HTERT RPE-1 (cell line): ENCODE results near the gene NRG2.

Experiments used
- in situ Hi-C: fragments of 300-500 bp; cut with MboI; formaldehyde crosslinking; loops from 4 replicates; pipeline ENCODE4 v1.14.3; 2020; ENCODE audit warnings: low sequenced_read_pairs

The NRG2 gene

GRCh38 chr5:140041492-140042392 lies 1.4 kb downstream of the NRG2 start:
- in situ Hi-C loops, result no loop called here

- in situ Hi-C loops, result no loop called here
Measured at GRCh38 chr5:140041099-140041491, 2.0 kb downstream of the NRG2 start.

GRCh38 chr5:140040358-140040757 lies 2.7 kb downstream of the NRG2 start:
- in situ Hi-C loops, result no loop called here

GRCh38 chr5:140039561-140039960 lies 3.5 kb downstream of the NRG2 start:
- in situ Hi-C loops, result no loop called here

DNA sequence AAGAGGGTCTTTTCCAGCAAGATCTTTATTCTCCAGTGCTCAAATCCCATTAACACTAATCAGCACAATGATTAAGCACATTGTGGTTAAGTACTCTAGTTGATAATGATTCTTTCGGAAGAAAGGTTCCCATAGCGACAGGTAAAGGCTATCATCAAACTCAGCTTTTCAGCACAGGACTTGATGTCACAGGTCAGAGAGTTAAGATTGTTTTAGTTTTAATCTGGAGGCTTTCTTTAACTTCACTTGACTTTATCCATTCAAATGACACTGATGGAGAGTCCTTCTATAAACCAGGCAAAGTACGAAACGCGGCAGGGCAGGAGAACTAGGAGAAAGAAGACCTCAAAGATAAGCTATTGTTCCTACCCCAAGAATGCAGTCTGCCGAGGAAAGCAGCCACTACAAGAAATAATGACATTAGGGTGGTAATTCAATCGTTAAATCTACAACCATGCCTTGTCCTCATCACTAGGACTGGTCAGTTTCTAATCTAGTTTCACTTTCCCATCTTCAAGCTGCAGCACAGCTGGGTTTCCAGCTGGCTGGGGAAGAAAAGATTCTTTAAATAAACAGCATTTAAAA lies 4.6 kb downstream of the NRG2 start:
- in situ Hi-C loops, result no loop called here

DNA sequence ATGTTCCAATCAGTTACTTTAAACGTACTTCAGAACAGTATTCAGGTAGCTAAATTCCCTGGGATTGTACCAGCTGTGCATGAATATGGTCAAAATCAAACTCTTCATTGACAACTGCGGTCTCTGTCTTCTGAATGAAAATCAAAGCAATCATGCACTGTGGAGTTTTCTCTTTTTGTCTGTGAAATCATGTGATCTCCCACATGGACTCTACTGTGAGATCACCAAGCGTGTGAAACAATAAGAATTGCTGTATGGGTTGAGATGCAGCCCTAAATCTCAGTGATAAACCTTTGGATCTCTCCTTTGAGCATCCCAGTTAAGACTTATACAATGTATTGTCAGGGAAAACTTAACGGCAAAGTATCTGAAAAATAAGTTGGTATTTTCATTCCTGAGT lies 6.1 kb downstream of the NRG2 start:
- in situ Hi-C loops, result no loop called here

DNA sequence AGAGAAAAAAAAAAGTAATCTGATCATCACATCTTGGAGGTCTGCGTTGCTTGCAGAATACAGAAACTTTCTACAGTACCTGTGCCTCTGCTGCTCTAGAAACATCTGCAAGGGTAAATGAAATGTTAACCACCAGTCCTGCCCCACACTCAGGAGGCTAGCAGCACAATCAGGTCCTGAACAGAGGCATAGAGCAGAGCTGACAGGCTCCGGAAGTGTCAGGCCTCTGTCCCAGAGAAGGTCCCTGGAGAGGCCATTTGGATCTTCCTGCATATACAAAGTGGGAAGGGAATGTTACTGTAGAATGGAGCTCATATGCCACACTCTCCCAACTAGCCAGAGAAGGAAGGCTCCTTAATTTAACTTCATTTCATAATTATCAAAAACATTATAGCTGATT lies 7.2 kb downstream of the NRG2 start:
- in situ Hi-C loops, result no loop called here

DNA sequence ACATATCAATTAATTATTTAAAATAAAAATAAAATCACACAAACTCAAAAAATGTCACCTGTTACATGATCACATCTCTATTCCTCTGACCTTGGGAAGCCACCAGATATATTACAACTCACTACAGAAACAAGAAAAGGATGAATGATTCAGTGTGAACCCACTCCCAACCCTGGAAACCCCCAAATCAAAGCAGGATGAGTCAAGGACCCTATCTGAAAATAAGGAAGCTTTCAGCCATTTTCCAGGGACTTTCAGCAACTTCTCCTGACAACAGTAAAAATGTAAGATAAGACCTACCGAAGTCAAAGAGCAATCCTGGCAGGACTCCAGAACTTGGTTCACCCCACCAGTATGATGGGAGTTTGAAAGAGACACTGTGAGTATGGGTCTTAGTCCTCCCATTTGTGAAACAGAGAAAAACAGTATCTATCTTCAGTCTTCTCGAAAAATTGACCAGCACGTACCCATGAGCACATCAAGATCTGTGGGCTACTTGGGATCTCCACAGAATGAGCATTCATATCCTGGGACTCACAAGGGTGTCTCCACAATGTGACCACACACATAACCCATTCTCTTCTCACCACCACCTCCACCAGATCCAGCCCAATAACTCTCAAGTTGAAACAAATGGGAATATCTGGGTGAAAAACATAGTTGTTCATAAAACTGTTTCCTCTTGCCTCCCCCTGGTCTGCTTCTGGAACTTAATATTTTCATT lies 9.9 kb downstream of the NRG2 start:
- in situ Hi-C loops, result no loop called here

GRCh38 chr5:140032296-140032695 lies 10.8 kb downstream of the NRG2 start:
- in situ Hi-C loops, result no loop called here

DNA sequence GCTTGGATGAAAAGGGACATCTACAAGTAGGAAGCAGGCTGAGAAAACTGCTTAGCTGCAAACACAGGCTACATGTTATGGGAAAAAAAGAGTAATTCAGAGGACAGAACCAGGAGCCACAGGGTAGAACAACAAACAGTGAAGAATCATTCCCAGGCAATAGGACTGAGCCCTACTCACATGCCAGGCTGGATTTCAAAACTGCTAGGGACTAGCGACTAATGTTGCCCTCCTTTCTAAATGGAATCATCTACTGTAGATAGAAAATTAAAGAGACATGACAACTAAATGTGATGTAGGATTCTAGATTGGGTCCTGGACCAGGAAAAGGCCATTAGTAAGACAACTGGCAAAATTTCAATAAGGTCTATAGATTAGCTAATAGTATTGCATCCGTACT lies 15.3 kb downstream of the NRG2 start:
- in situ Hi-C loops, result no loop called here

GRCh38 chr5:140025736-140026135 lies 17.4 kb downstream of the NRG2 start:
- in situ Hi-C loops, result no loop called here

DNA sequence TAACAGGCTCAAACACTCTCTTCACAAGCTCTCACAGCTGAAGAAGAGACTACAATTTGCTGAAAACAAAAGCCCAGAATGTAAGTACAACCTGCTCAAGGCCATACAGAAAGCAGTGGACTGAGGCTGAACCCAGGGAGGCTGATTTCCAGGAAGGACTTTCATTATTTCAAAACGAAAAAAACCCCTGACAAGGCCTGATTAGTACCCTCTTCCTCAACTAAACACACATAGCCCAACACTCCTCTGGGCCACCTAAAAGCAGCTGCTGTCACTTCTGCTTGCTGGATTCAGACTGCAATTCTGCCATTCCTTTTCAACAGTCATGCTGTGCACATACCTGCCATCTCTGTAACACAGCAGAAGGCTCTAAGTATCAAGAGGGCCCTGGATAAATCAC lies 18.2 kb downstream of the NRG2 start:
- in situ Hi-C loops, result no loop called here

DNA sequence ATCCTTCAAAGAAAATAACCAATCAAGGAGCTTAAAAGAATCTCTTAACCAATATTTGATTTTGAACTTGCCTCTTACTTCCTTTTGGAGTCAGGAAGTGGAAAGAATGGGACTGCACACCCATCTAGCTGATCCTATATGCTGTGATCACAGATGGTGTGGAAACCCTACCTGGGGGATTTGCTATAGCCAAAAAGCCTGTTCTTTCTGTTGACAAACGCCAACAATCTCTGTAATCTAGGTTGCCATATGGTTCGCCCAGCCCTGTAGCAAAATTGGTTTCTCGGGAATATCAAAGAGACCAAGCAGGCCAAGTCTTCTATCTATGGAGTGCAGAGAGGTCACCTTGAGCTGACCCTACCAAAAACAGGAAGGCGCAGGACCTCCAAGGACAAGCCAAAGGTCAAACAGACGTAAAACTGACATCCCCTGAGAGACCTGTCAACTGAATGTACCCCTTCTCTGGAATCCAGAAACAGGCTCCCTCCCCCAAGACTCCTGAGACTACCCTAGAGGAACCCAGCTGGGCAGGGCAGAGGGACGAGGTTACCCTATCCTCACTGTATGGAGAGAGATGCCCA lies 19.4 kb downstream of the NRG2 start:
- in situ Hi-C loops, result no loop called here

- in situ Hi-C loops, result no loop called here
Measured at GRCh38 chr5:140020601-140021177, 22.4 kb downstream of the NRG2 start.

- in situ Hi-C loops, result no loop called here
Measured at GRCh38 chr5:140018920-140019644, 24.0 kb downstream of the NRG2 start.

DNA sequence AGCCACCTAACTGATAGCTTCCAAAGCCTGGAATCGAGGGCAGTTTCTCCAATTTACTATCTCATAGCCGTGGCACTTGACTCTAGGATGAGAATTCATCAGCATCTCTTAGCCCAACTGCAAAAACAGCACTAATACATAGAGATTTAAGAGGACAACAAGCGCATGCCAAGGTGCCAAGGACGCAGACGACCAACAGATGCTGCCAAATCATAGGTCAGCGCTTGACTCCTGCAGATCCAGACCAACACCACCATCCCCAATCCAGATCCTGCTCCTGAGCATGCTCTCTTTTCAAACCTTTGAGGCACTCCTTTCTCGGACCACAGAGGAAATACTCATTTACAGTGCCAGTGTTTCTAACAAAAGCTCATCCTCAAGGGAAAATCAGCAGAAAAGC lies 24.6 kb downstream of the NRG2 start:
- in situ Hi-C loops, result no loop called here

- in situ Hi-C loops, result no loop called here
Measured at GRCh38 chr5:140018096-140018481, 25.0 kb downstream of the NRG2 start.

DNA sequence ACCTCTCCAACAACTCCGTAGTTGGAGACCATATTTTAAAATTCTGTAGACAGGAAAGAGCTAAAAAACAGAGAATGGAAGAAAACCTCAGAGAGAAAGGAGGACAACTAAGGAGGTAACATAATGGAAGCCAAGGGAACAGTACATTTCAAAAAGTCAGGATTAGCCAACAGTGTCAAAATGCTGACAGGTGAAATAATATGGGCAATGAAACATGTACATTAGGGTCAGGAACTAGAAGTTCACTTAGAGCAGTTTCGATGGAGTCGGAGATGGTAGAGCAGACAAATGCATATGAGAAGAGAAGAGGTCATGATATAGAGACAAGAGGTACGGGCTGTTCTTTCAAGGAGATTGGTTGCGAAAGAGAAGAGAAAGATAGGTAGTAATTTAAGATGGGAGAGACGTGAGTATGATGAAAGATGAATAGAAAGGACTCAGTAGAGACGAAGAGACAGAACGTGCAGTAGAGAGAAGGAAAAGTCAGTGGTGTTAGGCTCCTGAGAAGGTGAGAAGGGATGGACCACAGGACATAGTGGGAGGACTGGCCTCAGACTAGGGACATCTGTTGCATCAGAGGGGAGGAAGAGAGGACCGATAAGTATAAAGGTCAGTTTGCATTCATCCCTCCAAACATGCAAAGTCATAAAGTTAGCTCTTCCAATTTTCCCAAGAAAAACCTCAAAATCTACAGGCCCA lies 25.6 kb downstream of the NRG2 start:
- in situ Hi-C loops, result no loop called here

- in situ Hi-C loops, result no loop called here
Measured at GRCh38 chr5:140015706-140016105, 27.4 kb downstream of the NRG2 start.

DNA sequence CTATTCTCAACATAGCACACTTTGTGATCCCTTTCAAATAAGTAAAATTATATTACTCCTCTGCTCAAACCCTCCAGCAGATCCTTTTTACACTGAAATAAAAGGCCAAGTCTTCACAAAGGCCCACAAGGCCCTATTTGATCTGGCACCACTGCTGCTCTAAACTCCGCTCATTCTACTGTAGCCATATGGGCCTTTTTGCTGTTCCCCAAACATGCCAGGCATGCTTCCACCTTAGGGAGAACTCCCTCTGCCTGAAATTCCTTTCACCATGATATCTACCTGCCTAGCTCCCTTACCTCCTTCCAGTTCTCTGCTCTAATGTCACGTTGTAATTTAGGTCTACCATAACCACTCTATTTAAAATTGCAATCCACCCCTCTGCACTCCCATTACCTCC lies 28.3 kb downstream of the NRG2 start:
- in situ Hi-C loops, result no loop called here
